Gastroesophageal sphincter (tissue), 3 donors: ENCODE data around the gene LEMD2.

Experiments used
- POLR2A ChIP-seq, 2 donors: fragments of 450-650 bp; IDR thresholded peaks; one replicate each; pipeline ENCODE4 v1.6.1; 2017; ENCODE audit warnings: antibody characterized with exemption in 2 of 2, mild to moderate bottlenecking in 2 of 2, moderate library complexity in 1 of 2
- TF ChIP-seq, protein P1 (sequence below), 4 experiments: fragments of 200-600 bp in 2 of 4; fragments of 450-650 bp in 2 of 4; sonication (generic) in 1 of 4; IDR thresholded peaks; one replicate each; pipeline ENCODE4 v1.5.1; 2017 to 2019; ENCODE audit warnings: antibody characterized with exemption in 4 of 4, mild to moderate bottlenecking in 2 of 4, moderate library complexity in 2 of 4

DNA sequence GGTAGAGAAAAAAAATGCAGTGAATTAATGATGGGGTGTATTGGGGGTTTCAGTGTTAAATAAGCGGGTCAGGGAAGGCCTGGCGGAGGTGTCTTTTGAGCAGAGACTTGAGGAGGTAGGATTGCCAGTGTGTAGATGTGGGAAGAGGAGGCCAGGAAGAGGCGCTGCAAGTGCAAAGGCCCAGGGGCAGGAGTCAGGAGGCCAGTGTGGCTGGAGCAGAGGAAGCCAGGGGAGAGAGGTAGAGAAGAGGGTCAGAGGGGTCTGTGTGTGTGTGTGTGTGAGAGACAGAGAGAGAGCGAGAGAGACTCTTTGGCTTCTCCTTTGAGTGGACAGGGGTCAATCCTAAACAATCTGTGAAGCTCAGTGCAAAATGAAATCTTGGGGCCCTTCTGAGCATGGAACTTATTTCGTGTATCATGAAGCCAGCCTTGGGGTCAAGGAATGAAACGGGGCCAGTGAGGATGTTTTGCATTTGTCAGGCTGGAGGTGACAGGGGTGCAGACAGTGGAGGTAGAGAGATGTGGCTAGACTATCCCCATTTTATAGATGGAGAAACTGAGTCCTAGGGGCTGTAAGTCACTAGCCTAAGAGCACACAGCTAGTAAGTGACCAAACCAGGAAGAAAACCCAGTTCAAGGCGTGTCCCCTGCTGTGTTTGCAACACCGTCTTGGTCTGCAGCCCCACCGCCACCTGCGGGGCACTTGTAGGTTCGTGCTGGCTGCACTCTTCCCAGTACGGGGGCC, 32.5 kb downstream of the LEMD2 start:
- TF ChIP-seq, protein P1, sequence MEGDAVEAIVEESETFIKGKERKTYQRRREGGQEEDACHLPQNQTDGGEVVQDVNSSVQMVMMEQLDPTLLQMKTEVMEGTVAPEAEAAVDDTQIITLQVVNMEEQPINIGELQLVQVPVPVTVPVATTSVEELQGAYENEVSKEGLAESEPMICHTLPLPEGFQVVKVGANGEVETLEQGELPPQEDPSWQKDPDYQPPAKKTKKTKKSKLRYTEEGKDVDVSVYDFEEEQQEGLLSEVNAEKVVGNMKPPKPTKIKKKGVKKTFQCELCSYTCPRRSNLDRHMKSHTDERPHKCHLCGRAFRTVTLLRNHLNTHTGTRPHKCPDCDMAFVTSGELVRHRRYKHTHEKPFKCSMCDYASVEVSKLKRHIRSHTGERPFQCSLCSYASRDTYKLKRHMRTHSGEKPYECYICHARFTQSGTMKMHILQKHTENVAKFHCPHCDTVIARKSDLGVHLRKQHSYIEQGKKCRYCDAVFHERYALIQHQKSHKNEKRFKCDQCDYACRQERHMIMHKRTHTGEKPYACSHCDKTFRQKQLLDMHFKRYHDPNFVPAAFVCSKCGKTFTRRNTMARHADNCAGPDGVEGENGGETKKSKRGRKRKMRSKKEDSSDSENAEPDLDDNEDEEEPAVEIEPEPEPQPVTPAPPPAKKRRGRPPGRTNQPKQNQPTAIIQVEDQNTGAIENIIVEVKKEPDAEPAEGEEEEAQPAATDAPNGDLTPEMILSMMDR (IDR thresholded peaks at IDR 0.05): no peak
- TF ChIP-seq POLR2A (IDR thresholded peaks at IDR 0.05): no peak
